Stimulated activated naive CD8-positive, alpha-beta T cell treated with anti-CD3 and anti-CD28 coated beads, Interleukin-15, amount 100 ng/mL, for 72 hours (primary cell): ENCODE data around the gene ST6GAL1.
A peak's percentile ranks its signal among the peaks of the same experiment; 100 is the strongest.

Experiments
- ATAC-seq: fragments of 150-1000 bp; cut with Tn5 transposase; 2 replicates; pipeline ENCODE4 v1.10.0; 2021; ENCODE audit warnings: mild to moderate bottlenecking, moderate library complexity
- DNase-seq, 2 donors: peaks; one replicate each; pipeline ENCODE4 v3.0.0; 2021 to 2022
- H3K27ac Mint-ChIP-seq, 2 donors: one replicate each; pipeline ENCODE4 v1.8.0; 2022; ENCODE audit warnings: mild to moderate bottlenecking in 2 of 2, mixed read lengths in 2 of 2, moderate library complexity in 2 of 2
- H3K27me3 Mint-ChIP-seq: one replicate; pipeline ENCODE4 v1.8.0; 2022; ENCODE audit warnings: mixed read lengths
- H3K4me1 Mint-ChIP-seq: one replicate; pipeline ENCODE4 v1.8.0; 2022; ENCODE audit warnings: mild to moderate bottlenecking, mixed read lengths
- H3K4me3 Mint-ChIP-seq, 2 donors: one replicate each; pipeline ENCODE4 v1.8.0; 2022; ENCODE audit warnings: mild to moderate bottlenecking in 2 of 2, mixed read lengths in 2 of 2, moderate library complexity in 1 of 2
- H3K9me3 Mint-ChIP-seq, 2 donors: one replicate each; pipeline ENCODE4 v1.8.0; 2022; ENCODE audit warnings: mixed read lengths in 2 of 2

Gene ST6GAL1

DNA sequence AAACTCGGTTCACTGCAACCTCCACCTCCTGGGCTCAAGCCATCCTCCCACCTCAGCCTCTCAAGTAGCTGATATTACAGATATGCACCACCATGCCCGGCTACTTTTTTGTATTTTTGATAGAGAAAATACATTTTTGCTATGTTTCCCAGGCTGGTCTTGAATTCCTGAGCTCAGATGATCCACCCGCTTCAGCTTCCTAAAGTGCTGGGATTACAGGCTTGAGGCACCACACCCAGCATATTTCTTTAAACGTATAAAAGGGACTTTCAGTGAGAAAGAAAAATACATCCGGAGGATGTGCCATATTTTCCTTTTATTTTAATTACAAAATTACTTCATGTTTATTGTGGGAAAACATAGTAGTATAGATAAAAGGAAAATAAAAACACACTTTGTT, 153.8 kb downstream of the ST6GAL1 start:
- Mint-ChIP-seq H3K9me3 (peaks cover 13 to 16% of the 10 kb centered on the region in 2 donors), H3K4me1 (peaks cover 9% of the 10 kb centered on the region), H3K27me3 (no peaks in the 10 kb centered on the region), H3K27ac (no peak overlapping the region), H3K4me3 (no peak overlapping the region)
- DNase-seq = no peak
- ATAC-seq = no peak

DNA sequence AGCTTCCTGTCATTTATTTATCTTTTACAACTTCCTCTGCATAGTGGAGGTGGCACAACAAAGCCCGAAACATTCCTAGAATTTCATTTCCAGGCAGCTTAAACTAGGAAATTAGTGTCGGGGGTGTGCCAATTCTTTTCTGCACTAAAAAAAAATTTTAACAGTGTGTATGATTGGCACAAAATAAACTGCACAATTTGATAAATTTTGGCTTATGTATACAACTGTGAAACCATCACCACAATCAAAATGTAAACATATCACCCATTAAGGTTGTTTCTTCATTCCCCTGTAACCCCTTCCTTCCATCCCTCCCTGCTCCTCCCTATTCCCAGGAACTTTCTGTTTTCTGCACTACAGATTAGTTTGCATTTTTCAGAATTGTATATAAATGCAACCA, 154.3 kb downstream of the ST6GAL1 start:
- peak overlapping the region in 1 of 2 donors; percentile 35 for H3K27ac Mint-ChIP-seq
- H3K4me3 Mint-ChIP-seq = no peak overlapping the region
- no peak for ATAC-seq

DNA sequence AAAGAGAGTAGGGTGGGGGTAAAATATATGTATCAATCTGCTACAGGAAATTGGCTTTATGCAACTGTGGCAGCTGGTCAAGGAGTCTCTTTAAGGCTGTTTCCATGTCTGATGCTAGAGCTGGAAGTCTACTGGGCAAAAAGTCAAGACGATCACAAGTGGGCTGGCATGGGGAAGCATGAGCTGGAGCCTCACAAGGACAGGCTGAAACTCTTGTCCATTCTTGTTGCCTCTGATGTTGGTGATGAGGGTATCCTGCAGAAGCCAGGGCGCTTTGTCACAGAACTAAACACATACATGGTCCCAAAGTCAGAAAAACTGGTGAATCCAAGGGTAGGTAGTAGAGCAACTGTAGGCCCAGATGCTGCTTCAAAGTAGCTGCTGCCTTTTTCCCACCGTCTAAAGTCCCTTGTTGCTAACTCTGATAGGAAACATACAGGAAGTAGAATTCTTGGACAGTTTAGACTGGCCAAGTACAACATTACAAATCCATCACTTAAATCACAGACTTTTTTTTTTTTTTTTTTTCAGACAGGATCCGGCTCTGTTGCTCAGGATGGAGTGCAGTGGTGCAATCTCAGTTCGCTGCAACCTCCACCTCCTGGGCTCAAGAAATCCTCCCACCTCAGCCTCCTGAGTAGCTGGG, 154.8 kb downstream of the ST6GAL1 start:
- DNase-seq = no peak
- ATAC-seq = no peak
- peaks cover 9% of the 10 kb centered on the region for H3K4me1 Mint-ChIP-seq
- no peak overlapping the region for H3K27ac Mint-ChIP-seq
- H3K27me3 Mint-ChIP-seq = no peaks in the 10 kb centered on the region
- H3K4me3 Mint-ChIP-seq = no peak overlapping the region
- peaks cover 16 to 19% of the 10 kb centered on the region in 2 donors for H3K9me3 Mint-ChIP-seq

More for the DNA sequence above, 154.3 kb downstream of the ST6GAL1 start:
- Mint-ChIP-seq H3K4me1 (peaks cover 9% of the 10 kb centered on the region), H3K9me3 (peaks cover 16 to 18% of the 10 kb centered on the region in 2 donors), H3K27me3 (no peaks in the 10 kb centered on the region)
- no peak for DNase-seq

DNA sequence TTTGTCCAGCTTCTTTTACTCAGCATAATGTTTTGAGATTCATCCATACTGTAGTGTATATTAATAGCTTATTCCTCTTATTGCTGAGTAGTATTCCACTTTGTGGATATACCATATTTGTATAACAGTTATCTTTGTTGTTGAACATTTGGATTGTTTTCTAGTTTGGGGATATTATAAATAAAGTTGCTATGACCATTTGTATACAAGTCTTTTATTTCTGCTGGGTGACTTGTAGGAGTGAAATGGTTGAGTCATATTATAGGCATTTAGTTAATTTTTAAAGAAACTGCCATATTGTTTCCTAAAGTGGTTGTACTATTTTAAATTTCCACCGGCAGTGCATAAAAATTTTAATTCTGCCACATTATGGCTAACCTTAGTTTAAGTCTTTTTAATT, 155.6 kb downstream of the ST6GAL1 start:
- peaks cover 16 to 23% of the 10 kb centered on the region in 2 donors for H3K9me3 Mint-ChIP-seq
- DNase-seq (no peak), ATAC-seq (no peak)
- H3K27me3 Mint-ChIP-seq = no peaks in the 10 kb centered on the region
- H3K4me3 Mint-ChIP-seq = no peak overlapping the region
- peaks cover 9% of the 10 kb centered on the region for H3K4me1 Mint-ChIP-seq
- H3K27ac Mint-ChIP-seq = no peak overlapping the region

DNA sequence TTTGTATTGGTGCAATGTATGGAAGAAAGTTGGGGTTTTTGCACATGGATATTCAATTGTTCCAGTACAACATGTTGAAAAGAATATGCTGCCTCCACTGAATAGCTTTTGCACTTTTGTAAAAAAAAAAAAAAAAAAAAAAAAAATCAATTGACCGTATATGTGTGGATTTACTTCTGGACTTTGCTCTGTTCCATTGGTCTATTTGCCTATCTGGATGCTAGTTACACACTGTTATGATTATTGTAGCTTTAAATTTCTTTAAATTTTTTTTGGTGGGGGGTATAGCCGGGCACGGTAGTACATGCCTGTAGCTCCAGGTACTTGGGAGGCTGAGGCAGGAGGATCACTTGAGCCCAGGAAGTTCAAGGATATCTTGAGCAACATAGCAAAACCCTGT, 156.5 kb downstream of the ST6GAL1 start:
- ATAC-seq = no peak
- no peak overlapping the region for H3K4me3 Mint-ChIP-seq
- H3K9me3 Mint-ChIP-seq = peaks cover 24 to 30% of the 10 kb centered on the region in 2 donors
- peaks cover 9% of the 10 kb centered on the region for H3K4me1 Mint-ChIP-seq
- H3K27me3 Mint-ChIP-seq = no peaks in the 10 kb centered on the region
- no peak overlapping the region for H3K27ac Mint-ChIP-seq
- DNase-seq = no peak

DNA sequence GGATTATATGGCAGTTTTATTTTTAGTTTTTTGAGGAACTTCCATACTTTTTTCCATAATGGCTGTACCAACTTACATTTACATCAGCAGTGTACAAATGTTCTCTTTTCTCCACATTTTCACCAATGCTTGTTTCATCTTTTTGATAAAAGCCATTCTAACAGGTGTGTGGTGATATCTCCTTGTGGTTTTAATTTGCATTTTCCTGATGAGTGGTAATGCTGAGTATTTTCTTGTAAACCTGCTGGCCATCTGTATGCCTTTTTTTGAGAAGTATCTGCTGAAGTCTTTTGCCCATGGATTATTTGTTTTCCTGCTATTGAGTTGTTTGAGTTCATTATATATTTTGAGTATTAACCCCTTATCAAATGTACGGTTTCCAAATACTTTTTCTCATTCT, 158.4 kb downstream of the ST6GAL1 start:
- peaks cover 9% of the 10 kb centered on the region for H3K4me1 Mint-ChIP-seq
- no peak overlapping the region for H3K27ac Mint-ChIP-seq
- no peak overlapping the region for H3K4me3 Mint-ChIP-seq
- DNase-seq (no peak), ATAC-seq (no peak)
- H3K27me3 Mint-ChIP-seq = no peaks in the 10 kb centered on the region
- H3K9me3 Mint-ChIP-seq = peaks cover 26 to 36% of the 10 kb centered on the region in 2 donors

DNA sequence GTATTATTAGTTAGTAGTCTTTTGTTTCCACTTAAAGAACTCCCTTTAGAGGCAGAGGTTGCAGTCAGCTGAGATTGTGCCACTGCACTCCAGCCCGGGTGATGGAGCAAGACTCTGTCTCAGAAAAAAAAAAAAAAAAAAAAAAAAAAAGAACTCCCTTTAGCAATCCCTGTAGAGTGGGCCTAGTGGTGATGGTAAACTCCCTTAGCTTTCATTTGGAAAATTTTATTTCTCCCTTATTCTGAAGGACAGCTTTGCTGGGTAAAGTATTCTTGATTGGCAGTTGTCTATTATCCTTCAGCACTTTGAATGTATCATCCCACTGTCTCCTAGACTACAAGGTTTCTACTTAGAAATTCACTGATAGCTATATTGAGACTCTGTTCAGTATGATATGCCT, 163.0 kb downstream of the ST6GAL1 start:
- no peak for ATAC-seq
- H3K4me3 Mint-ChIP-seq = no peak overlapping the region
- no peaks in the 10 kb centered on the region for H3K27me3 Mint-ChIP-seq
- no peak overlapping the region for H3K27ac Mint-ChIP-seq
- no peak for DNase-seq
- peaks cover 16% of the 10 kb centered on the region for H3K4me1 Mint-ChIP-seq
- peaks cover 26 to 52% of the 10 kb centered on the region in 2 donors for H3K9me3 Mint-ChIP-seq

DNA sequence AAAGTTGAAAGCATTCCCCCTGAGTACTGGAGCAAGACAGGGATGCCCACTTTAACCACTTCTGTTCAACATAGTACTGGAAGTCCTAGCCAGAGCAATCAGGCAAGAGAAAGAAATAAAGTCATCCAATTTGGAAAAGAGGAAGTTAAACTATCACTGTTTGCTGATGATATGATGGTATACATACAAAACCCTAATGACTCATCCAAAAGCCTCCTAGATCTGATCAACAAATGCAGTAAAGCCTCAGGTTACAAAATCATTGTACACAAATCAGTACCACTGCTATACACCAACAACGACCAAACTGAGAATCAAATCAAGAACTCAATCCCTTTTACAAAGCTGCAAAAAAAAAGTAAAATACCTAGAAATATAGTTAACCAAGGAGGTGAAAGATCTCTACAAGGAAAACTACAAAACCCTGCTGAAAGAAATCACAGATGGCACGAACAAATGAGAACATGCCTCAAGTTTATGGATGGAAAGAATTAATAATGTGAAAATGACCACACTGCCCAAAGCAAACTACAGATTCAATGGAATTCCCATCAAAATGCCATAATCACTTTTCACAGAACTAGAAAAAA, 168.7 kb downstream of the ST6GAL1 start:
- Mint-ChIP-seq H3K27ac (no peak overlapping the region), H3K27me3 (no peaks in the 10 kb centered on the region), H3K9me3 (peaks cover 15 to 33% of the 10 kb centered on the region in 2 donors), H3K4me3 (no peak overlapping the region), H3K4me1 (peaks cover 43% of the 10 kb centered on the region)
- ATAC-seq (no peak), DNase-seq (no peak)

DNA sequence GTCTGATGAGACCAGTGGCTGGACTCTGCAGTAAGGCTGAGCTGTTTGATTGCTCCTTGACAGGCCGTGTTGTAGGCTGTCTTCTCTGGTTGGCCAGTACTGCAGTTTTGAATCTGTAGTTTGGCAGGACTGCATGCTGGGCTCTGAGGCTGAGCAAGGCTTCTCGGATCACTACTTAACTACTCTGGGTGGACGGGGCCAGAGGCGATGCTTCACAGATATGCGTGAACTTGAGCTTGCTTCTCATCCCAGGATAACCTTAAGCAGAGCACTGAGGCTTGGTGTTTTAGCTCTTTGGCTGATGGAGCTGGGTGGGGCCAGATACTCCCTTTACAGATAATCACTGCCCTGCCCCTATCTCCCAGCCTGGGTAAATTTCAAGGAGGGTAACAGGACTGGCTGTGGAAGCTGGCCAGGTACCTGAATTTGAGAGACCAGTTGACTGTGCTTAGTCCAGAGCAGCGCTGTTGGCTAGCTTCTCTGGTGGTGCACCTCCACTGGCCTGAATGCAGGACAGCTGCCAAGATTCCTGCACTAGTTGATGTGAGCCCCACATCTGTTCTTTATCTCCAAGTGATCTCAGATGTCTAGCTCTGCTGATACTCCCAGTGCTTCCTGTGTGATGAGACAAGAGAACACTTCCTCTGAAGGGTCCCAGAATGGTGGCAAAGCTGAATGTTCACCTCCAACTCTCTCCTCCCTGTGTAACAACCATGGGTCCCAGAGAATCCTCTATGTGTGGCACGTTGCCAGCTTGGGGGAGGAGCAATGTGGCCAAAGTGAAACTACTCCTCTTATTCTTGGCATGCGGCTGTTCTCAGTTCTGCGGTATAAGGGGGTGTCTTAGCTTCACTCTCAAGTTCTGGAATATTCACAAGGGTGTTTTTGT, 171.1 kb downstream of the ST6GAL1 start:
- ATAC-seq = peak; percentile 74
- Mint-ChIP-seq H3K27ac (no peak overlapping the region), H3K9me3 (peaks cover 15 to 27% of the 10 kb centered on the region in 2 donors), H3K27me3 (no peaks in the 10 kb centered on the region), H3K4me3 (peak overlapping the region; percentile 43 to 70), H3K4me1 (peaks cover 43% of the 10 kb centered on the region)
- peak; percentile 33 to 36 for DNase-seq

DNA sequence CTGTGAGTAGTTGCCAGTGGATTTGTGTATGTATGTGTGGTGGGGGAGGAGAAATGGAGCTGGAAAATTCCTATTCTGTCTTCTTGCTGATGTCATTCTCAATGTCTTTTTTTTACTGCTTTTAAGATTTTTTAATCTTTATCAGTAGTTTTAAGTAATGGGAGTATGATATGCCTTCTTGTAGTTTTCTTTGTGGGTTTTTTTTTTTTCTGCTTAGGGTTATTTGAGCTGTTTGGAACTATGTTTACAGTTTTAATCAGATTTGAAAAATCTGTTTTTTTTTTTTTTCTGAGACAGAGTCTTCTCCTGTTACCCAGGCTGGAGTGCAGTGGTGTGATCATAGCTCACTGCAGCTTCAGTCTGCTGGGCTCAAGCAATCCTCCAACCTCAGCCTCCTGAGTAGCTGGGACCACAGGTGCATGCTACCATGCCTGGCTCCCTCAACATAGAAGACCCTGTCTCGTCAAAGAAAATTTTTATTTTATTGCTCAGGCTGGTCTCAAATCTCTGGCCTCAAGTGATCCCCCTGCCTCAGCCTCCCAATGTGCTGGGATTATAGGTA, 171.8 kb downstream of the ST6GAL1 start:
- peak overlapping the region; percentile 43 to 70 for H3K4me3 Mint-ChIP-seq
- H3K4me1 Mint-ChIP-seq = peaks cover 39% of the 10 kb centered on the region

DNA sequence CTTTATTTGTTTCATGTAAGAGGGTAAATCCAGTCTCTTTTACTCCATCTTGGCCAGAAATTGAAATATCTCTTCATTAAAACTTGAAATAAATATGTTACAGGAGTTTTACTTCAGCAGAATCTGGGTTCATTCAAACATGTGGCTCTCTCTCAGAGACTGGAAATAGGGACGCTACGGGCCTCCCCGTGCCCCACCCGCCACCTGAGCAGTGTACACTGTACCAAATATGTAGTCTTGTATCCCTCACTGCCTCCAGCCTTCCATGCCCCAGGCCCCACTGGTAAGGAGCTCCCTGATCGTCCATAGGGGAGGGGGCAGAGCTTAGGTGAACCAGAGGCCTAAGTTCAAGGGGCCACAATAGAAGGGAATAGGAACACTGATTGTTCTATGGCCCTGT, 172.9 kb downstream of the ST6GAL1 start:
- Mint-ChIP-seq H3K27me3 (no peaks in the 10 kb centered on the region), H3K4me1 (peaks cover 28% of the 10 kb centered on the region), H3K4me3 (no peak overlapping the region), H3K9me3 (peaks cover 9 to 13% of the 10 kb centered on the region in 2 donors), H3K27ac (no peak overlapping the region)
- ATAC-seq (no peak), DNase-seq (no peak)

More for the DNA sequence above, 171.8 kb downstream of the ST6GAL1 start:
- DNase-seq (no peak), ATAC-seq (no peak)
- peak overlapping the region in 1 of 2 donors; percentile 79 for H3K27ac Mint-ChIP-seq
- H3K27me3 Mint-ChIP-seq = no peaks in the 10 kb centered on the region
- peaks cover 15 to 24% of the 10 kb centered on the region in 2 donors for H3K9me3 Mint-ChIP-seq

DNA sequence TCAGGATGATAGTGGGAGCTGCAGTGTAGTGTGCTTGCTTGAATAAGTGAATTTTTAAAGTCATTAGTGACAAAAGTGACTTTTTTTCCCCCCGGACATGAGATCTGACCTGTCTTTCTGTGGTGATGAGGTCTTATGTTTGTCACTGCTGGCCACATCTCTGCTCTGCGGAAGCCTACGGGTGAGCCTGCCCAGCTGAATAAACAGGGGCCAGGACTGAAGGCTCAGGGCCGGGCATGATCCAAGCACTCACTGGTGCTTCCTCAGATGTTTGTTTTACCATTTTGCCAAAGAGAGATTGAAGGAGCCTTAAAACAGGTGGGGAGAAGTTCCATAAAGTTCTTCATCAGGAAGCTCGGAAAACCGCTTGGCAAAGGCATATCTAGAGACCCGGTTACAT, 174.0 kb downstream of the ST6GAL1 start:
- Mint-ChIP-seq H3K27ac (no peak overlapping the region), H3K27me3 (no peaks in the 10 kb centered on the region), H3K4me1 (peaks cover 17% of the 10 kb centered on the region), H3K9me3 (peaks cover under 1 to 2% of the 10 kb centered on the region in 2 donors), H3K4me3 (no peak overlapping the region)
- DNase-seq (no peak), ATAC-seq (no peak)

DNA sequence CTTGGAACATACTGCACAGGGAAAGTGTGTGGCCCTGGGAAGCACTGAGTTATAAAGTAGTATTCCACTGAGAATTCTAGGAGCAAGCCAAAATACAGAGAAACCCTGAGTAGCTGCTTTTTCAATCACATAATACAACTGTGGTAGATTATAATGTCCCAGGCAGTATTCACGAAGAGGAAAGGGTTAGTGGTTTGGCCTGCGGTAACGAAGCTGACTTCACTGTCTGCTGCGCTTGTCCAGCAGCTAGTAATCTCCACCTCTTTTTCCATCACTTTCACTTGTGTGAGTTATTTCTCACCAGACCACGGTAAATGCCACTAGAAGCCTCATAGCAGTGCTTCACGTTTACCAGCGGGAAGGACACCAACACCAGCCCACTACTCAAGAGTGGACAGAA, 174.6 kb downstream of the ST6GAL1 start:
- no peaks in the 10 kb centered on the region for H3K9me3 Mint-ChIP-seq
- no peak overlapping the region for H3K4me3 Mint-ChIP-seq
- no peak overlapping the region for H3K27ac Mint-ChIP-seq
- H3K4me1 Mint-ChIP-seq = peaks cover 19% of the 10 kb centered on the region
- DNase-seq (no peak), ATAC-seq (no peak)
- no peaks in the 10 kb centered on the region for H3K27me3 Mint-ChIP-seq

DNA sequence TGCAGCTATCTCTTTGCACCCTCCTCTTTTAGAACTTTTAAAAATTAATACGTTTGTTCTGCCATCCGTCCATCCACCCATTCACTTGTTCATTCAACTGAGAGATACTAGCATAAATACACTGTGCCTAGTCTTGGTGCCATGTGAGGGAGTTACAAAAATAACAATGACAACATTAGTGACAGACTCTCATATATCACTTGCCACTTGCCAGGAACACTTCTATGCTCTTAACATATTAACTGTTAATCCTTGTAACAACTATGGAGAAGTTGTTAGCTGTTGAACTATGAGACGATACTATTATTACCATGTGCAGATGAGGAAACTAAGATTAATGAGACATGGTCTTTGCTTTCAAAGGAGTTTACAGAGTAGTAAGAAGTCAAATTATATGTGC, 175.4 kb downstream of the ST6GAL1 start:
- Mint-ChIP-seq H3K9me3 (no peaks in the 10 kb centered on the region), H3K27ac (peak overlapping the region in 1 of 2 donors; percentile 2), H3K27me3 (no peaks in the 10 kb centered on the region), H3K4me1 (peaks cover 22% of the 10 kb centered on the region), H3K4me3 (no peak overlapping the region)
- DNase-seq = no peak
- no peak for ATAC-seq

DNA sequence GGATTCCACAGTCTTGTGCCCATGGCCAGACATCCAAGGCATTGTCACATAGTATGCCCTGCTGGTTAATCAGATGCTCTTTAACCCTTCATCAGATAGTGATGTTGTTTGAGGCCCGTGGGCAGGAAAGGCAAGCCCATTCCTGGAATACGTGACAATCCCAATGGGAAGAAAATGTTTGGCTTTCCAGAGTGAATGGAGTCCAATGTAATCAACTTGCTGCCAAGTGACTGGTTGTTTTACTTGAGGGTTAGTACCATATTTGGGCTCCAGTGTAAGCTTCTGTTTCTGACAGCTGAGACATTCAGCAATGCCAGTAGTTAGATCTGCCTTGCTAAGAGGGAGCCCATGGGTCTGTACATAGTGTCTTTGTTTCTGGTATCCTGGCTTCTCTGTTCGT, 177.7 kb downstream of the ST6GAL1 start:
- no peak for ATAC-seq
- no peaks in the 10 kb centered on the region for H3K9me3 Mint-ChIP-seq
- H3K4me3 Mint-ChIP-seq = no peak overlapping the region
- DNase-seq = no peak
- no peak overlapping the region for H3K27ac Mint-ChIP-seq
- H3K27me3 Mint-ChIP-seq = no peaks in the 10 kb centered on the region
- peaks cover 9% of the 10 kb centered on the region for H3K4me1 Mint-ChIP-seq
